ENCODE results near the gene DVL1.
"Not testable (repeated sequence)": the region's sequence is repeated elsewhere in the genome, so short reads cannot be mapped to it uniquely, and the experiment has no call there.

Gene DVL1

DNA sequence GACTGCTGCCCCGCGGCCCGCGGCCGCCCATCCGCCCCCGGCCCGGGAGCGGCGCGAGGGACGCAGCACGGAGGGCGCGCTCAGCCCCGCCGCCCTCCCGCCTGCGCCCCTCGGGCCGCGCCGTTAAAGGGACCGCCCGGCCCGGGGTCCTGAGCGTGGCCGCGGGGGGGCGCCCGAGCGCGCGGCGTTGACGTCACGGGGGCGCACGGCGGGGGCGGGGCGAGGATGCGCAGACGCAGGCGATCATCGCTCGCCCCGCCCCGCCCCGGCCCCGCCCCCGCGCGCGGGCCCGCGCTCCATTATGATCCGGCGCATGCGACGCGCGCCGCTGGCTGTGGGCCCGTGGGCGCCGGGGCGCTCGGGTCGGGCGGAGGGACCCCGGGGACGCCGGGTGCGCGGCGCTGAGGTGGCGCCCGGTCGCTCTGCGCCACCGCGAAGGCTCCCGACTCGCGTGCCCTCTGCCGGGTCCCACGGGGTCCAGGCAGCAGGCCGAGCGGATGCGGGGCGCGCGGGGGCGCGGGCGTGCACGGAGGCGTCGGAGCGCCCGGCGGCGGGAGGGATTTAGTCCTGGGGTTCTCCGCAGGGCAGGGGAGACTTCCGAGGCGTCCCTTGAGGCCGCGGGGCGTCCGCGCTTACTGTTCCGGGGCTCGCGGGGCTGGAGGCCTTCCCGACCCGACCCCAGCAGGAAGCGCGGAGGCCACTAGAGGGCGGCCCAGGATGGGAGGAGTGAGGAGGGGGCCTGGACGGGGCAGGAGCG, at the start of gene DVL1:
Gene DVL1 (minus strand): TSS at position 163 of the 757 bp plus-strand sequence. CDS start 353 bp downstream, outside the sequence.
- DNase-seq: peak; percentile 93

DNA sequence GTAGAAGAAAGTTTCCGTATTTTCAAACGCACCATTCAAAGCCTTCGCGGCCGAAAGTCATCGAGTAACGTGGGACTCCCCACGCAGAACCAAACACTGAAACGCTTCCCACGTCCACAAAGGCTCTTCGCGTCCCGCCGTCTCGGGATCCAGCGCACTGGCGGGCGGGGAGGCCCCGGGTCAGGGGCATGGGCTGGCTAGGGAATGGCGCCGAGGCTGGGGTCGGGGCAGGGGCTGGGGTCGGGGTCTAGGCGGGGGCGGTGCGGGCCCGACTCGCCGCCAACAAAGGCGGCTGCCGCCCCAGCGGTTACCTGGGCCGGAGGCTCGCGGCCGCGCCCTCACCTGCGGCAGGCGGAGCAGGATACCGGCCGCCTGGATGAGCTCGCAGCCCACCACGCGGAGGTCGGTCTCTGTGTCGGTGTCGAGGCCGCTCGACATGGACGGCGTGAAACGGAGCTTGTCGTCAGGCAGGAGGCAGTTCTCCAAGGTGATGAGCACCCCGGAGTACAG, 49.5 kb upstream of the DVL1 start:
- DNase-seq: no peak

DNA sequence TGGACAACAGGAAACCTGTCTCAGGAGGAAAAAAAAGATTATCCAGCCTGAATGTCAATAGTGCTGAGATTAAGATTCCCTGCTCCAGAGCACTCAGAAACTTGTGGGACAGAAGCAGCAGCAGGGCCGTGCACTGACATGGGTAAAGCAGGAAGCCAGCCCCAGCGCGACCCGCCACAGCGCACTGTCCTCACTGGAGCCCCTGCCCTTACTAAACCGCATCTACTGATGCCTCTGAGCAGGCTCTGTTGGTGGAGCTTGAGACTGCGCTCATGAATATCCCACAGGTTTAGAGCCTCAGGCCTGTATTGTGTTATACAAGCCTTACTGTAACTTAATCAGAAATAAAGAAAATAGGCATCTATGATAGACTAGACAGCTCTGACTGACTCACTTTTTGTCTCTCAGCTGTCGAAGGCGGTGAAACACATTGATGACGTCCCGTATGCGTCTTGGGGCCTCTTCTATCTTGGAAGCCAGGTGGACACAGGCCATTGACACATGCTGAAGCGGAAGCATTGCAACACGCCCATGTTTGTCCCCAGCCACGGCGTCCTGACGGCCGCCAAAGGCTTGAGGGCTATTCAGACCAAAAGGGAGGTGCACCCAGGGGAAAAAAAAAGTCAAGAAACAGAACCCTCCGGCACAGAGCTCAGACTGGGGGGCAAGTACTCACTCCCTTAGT, 48.8 kb upstream of the DVL1 start:
- DNase-seq: no peak

DNA sequence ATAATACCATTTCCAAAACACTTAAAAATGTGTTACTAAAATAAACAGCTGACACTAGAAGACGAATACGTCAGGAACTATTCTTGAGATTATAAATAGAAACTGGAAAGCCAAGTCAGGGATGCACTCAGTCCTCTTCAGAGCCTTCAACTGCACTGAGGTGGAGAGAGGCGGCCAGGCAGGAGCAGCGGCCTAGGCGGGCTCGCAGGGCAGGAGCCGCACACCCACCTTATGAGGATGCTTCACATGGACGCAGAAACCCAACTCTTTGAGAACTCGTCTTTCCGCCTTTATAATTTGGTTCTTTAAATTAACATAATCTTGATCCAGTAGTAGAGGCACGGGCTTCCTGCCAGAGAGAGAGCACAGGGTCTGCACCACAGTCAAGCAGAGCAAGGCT, 45.9 kb upstream of the DVL1 start:
- DNase-seq: no peak

DNA sequence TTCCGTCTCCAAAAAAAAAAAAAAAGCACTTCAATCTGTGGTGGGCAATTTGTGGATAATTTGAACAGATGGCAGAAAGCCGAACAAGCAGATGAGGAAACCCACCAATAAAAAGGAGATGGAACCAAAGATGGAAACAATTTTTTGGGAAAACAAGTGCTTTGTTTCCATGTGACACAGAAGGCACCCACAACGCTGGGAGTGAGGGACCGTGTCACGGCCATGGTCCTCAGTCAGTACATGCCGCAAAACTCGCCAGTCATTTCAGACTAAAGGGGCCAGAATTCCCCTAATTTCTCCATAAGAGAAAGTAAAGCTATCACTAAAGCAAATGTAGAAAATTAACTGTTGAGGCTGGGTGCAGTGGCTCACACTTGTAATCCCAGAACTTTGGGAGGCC, 44.9 kb upstream of the DVL1 start:
- DNase-seq: no peak

DNA sequence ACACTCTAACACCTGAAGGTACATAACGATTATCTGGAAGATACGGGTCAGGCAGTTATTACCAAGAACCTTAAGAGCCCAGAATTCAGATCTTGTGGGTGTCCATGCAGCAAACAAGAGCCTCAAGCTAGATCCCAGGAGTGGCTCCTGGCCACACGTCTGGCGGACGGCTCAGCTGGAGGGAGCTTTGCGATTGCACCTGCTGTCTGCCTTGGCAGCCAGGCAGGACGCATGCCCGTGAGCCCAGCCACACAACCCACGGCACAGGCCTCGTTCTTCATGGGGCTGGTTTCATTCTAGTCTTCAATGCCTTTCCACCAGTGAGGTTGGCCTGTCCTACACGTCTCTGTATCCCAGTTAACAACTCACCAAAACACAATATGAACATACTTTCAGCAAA, 44.2 kb upstream of the DVL1 start:
- no peak for DNase-seq

DNA sequence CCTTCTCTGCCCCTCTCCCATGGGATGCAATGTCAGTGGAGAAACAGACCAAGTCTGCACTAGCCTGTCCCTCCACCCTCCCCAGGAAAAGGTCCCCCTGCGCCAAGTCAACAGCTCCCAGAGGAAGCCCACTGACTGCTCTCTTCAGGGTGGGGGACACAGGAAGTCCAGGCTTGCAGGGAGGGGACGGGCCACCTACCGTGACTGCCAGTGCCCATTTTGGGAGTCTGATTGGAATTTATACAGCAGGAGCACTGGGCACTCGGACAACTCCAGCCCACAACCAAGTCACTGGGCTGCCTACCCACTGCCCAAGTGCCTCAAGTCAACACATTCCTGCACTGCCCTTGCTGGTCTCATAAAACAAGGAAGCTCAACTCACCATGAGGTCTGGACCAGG, 43.8 kb upstream of the DVL1 start:
- no peak for DNase-seq

DNA sequence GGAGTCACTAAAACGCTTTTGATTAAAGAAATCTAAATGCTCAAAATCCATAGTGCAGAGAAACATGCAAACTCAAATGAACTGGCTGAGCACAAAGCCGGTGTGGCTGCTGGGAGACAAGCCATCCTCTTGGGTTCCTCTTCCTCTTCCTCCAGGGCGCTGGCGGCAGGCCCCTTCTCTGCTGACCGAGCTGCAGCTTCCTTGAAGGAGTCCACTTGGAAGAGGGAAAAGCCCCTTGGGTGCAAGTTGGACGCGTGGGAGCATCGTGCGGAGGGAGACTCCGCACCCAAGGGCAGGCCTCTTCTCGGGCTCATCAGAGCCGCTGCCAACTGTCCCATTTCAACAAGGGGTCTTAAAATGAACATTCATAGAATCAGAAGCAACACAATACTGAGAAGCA, 42.0 kb upstream of the DVL1 start:
- no peak for DNase-seq

DNA sequence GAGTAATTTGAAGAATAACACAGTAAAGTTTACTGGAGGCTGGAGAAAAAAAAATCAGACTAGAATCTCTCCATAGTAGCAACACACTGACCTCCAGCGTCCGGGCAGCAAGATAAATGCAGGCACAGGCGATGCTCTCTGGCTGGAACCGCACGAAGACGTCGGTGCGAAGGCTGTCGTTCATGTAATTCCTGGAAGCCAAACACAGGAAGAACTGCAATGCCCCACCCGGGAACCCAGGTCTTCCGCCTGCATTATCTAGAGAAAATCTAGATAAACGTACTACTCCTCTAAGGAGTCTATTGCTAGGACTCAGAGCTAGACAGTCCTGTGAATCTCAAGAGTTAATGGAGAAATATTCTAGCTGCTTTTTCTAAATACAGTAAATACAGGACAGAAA, 41.5 kb upstream of the DVL1 start:
- no peak for DNase-seq

DNA sequence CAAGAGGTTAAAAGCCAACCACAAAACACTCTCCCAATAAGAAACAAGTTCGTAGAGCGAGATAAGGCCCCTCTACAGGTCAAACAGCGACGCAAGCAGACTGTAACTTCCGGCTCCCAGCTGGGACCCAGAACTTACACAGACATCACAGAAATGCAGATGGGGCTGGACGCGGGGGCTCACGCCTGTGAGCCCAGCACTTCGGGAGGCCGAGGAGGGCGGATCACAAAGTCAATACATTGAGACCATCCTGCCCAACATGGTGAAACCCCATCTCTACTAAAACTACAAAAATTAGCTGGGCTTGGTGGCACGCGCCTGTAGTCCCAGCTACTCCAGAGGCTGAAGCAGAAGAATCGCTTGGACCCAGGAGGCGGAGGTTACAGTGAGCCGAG, 38.9 kb upstream of the DVL1 start:
- DNase-seq: no peak

DNA sequence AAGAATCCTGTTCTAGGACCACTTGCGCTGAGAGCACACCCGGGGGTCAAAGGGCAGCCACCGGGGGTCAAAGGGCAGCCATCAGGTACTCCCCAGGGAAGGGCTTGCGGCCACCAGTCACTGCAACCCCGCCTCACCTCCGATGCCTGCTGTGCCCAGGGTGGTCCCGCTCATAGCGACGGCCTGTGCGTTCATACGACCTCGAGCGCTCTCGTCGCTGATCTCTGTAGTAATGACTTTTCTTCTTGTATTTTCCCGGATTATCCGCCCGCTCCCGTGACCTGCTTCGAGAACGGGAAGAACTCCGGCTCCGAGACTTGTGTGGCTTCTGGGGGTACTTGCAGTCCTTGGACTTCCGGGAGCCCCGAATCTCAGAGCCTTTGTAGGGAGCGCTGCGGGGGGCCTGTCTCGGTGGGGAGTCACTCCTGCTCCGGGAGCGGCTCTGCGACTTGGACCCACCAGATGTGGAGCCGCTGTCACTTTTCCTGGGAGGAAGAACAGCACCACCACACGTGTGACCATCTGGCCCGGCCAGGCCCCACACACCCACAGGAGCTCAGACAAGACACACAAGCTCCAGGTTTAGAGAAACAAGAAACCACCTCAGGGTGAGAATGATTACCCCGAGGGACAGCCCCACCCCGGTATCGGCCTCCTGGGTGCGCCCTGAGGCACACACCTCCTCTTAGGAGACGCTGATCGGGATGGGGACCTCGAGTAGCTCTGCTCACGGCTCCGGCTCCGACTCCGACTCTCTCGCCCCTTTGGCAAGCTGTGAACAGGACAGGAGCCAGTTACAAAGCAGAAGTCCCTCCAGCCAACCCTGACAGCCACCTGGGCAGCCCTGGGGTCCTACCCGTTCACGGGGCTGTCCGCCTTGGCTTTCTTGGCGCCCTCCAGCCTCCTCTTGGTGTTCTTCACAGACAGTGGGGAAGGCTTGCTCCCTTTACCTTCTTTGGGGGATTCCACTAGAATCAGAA, 38.2 kb upstream of the DVL1 start:
- no peak for DNase-seq

DNA sequence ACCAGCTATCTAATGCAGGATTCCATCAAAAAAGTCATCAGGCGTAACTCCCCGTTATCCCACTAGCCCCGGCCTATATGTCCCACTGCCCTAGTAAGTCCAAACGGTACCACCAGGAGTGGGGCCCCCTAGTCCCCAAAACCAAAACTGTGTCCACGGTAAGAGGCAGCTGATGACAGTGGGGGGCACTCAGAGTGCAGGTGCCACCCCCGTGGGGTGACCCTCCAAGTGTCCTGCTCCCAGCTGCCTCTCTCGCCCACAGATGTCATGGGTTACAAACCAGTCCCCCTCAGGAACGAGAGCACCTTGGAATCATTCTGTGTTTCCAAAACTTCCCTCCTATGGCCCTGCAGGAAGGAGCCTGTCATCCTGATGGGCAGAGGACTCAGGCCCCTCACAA, 36.7 kb upstream of the DVL1 start:
- DNase-seq: no peak

DNA sequence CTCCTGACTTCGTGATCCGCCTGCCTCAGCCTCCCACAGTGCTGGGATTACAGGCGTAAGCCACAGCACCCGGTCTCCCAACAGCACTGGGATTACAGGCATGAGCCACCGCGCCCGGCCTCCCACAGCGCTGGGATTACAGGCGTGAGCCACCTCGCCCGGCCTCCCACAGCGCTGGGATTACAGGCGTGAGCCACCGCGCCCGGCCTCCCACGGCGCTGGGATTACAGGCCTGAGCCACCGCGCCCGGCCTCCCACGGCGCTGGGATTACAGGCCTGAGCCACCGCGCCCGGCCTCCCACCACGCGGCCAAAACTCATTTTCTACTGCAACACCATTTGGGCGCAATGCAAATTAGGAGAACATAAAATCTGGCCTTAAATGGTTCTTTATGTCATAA, 36.1 kb upstream of the DVL1 start:
- DNase-seq: not testable (repeated sequence)

DNA sequence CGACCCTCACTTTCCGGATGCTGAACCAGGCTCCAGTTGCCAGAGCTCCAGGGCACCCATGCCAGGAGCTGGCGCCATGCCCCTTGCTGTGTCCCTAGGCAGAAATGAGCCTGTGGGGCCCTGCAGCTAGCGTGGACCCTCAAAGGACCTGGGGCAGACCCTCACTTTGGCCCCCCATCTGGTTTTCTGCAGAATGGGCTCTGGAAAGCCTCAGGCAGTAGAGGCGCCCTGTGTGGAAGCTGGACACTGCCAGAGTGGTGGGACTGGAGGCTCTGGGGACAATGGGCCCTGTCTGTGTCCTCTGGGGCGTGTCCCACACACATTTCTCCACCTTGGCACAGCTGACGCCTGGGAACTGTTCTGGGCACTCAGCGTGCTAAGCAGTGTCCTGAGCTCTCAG, 32.1 kb upstream of the DVL1 start:
- no peak for DNase-seq

DNA sequence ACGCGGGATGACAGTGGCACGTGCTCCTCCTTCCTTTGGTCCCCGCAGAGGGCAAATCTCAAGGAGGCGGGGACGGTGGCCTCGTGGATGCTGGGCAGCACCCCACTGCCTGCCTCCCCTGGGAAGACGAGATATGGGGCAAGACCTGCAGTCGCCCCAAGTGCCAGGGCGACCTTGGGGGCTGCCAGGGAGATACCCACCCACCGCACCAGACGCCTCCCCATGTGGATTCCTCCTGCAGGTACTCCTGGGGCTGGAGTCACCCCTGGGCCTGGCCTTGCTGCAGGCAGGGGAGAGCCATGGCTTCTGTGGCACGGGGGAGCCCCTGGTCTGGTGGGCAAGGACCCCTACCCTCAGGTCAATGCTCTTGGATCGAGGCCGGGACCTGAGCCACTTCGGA, 31.6 kb upstream of the DVL1 start:
- no peak for DNase-seq

DNA sequence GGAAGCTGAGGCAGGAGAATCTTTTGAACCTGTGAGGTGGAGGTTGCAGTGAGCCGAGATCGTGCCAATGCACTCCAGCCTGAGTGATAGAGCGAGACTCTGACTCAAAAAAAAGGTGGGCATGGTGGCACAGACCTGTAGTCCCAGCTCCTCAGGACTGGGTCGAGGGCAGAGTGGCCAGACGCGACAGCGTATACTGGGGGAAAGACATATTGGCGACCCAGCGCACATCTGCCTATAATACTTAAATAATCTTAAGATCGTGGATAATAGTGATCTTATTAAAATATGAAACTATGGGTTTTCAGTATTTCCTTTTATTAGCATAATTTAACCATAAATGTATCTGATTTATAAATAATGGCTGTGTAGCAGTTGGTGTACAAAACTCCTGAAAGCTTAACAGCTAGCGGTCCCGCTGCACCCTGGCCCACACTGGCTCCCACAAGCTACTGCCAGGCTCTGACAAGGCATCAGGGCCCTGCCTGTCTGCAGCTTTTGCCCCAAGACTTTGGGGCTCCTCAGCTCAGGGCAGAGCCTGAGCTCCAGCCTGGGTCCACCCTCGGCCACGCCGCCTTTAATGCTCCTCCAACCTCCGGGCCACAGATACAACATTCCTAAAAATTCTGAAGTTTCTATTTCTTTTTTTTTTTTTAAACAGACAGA, 28.5 kb upstream of the DVL1 start:
- no peak for DNase-seq

DNA sequence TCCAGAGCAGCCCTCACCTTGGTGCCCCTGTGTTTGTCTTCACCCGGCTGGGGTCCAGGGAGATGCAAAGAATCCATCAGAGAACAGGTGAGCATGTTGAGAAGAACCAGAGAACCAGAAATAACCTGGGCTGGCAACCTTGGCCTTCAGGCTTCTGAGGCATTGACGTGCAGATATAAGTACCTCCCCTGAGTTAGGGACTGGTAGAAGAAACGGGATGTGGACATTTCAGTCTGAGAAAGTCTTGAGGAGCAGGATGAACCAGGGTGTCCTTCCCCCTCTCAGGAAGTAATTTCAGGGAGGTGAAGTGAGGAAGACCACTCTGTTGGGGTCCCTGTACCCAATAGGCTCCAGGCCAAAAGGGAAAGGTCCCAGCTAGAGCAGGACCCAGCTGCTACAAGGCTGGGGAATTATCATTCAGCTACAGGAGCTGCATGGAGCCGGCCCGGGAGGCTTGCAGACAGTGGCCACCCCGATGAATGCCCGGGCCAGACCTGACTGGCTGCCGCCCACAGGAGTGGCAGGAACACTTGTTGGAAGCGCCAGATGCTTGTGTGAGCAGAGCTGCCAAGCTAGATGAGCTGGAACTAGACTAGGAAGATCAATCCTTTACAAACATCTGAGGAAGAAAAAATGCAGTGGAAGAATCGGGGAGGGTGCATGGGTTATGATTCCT, 27.5 kb upstream of the DVL1 start:
- DNase-seq: no peak

DNA sequence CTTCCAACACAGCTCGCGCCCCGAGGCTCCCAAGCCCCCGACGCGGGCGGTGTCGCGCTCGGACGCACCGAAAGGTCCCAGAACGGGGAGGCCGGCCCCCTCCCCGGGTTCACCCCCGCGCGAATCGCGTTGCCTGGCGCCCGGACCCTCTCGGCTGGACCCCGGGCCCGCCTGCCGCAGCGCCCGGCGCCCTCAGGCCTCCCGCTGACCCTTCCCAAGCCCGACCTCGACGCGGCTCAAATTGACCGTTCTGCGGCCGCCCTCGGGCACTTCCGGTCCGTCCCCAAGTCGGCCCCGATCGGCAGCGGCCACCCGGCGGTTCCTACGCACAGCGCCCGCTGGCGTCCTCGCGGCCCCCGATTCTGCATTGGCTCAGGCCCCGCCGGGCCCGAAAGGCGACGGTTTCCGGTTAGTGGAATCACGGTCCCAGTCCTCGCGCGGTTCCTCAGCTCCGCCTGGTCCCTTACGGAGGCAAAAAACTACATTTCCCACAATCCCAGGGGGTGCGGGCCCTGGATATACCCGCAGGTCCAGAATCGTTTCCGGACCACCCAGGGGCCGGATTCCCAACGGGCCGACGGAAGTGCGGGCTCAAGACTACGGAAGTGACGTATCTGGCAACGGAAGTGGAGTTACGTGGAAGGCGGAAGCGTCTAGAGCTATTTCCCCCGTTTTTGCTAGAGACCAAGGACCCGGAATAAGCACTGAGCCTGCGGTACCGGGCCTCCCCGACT, 25.9 kb upstream of the DVL1 start, which contains the start of gene AURKAIP1:
Gene AURKAIP1 (minus strand): TSS at position 279 of the 734 bp plus-strand sequence. CDS start 451 bp downstream, outside the sequence.
- DNase-seq: peak; percentile 100

DNA sequence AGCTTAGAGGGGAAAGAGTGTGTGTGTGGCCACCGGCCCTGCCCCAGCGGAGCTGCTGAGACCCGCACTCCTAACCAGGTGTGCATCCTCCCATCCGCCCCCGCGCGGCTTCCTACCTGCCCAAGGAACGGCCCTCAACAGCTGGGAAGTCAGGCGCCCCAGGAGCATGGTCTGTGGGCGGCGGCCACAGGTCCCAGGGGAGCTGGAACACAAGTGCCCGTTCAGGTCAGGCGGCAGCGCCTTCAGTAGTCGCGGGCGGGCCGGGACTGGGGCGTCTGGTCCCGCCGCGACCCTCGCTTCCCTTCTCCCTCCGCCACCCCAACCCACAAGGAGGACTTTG, 25.3 kb upstream of the DVL1 start:
- no peak for DNase-seq

DNA sequence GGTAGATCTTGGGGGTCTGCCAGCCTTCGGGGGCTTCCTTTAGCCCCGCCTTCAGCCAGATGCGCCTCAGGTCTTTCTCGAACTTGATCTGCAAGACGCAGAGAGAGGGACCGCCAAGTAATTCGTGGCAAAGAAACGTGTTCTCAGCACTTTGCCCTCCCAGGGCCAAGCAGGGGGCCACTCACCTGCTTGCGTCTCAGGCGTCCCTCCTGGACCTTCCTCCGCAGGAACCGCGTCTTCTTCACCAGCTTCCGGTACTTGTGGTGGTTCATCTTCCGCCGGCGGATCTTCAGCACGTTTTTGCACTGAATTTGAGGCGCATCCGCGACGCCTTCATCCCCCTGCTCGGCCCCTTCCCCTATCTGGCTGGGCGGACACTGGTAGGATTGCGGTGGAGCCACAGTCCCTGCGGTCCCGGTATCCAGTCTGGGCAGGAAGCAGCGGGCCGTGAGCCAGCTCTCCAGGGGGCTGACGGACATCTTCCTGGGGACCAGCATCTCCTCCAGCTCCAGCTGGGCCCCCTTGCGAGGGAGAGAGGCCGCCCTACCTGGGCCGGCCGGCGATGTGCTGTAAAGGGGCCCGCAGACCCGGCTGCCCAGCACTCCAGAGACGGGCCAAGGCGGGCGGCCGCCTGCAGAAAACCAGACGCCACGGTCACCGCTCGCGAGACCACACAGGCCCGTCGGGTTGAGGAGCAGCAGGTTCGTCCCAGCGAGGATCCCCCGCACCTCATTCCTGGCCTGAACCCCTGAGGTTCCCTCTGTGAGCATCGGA, 24.8 kb upstream of the DVL1 start:
- no peak for DNase-seq
